ENCODE results near the gene LYVE1.

The LYVE1 gene

DNA sequence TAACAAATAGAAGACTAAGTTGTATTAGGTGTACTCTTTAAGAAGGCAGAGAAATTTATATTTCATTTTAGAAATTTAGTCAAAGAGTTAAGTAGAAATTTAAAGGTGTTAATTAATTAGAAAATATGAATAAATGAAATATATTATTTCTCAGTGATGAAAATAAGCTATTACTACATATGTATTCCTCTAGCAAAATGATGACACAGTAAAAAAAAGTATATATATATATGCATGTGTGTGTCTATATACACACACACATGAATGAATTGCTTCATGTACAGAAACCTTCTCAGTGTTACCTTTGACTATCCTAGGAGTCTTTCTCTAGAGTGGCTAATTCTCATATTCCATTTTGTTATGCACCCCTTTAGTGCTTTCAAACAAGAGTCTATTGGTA, 35.1 kb downstream of the LYVE1 start:
- Histone ChIP-seq H4K20me1 (ENCODE audit: insufficient read depth) (no peaks in the 10 kb centered on the region), H3K27me3 (ENCODE audit: insufficient read depth, low read depth) (no peaks in the 10 kb centered on the region), H3K79me2 (ENCODE audit: insufficient read depth, low read depth) (no peaks in the 10 kb centered on the region), H3K36me3 (ENCODE audit: insufficient read depth) (no peaks in the 10 kb centered on the region), H2AFZ (ENCODE audit: low read depth) (no peak overlapping the region), H3K9ac (no peak overlapping the region), H3K27ac (no peak overlapping the region), H3K4me3 (IDR thresholded peaks at IDR 0.05; ENCODE audit: insufficient read depth, low read depth, low read length) (no peak overlapping the region), H3K4me1 (ENCODE audit: low read depth, poor library complexity, severe bottlenecking) (no peaks in the 10 kb centered on the region), H3K4me2 (no peak overlapping the region)
- TF ChIP-seq, protein P1, sequence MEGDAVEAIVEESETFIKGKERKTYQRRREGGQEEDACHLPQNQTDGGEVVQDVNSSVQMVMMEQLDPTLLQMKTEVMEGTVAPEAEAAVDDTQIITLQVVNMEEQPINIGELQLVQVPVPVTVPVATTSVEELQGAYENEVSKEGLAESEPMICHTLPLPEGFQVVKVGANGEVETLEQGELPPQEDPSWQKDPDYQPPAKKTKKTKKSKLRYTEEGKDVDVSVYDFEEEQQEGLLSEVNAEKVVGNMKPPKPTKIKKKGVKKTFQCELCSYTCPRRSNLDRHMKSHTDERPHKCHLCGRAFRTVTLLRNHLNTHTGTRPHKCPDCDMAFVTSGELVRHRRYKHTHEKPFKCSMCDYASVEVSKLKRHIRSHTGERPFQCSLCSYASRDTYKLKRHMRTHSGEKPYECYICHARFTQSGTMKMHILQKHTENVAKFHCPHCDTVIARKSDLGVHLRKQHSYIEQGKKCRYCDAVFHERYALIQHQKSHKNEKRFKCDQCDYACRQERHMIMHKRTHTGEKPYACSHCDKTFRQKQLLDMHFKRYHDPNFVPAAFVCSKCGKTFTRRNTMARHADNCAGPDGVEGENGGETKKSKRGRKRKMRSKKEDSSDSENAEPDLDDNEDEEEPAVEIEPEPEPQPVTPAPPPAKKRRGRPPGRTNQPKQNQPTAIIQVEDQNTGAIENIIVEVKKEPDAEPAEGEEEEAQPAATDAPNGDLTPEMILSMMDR (conservative IDR thresholded peaks at IDR 0.05; ENCODE audit: low read depth, low read length) = no peak

DNA sequence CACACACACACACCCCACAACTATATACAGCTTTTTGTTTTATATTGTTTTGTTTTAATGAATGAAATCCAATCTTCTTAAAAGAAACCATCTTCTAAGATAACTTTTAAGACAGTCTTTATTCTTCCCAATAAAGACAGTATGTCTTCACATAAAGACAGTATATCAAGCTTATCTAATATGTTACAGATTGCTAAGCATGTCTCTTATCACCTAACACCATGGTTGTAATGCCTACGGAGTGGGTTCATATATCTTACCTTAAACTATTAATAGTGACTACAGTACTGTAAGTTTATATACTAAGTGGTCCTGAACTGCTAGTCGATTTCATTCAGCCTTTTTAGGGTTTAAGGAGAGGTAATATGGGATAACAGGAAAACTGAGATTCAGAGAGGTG, 35.9 kb downstream of the LYVE1 start:
- Histone ChIP-seq H3K4me1 (ENCODE audit: low read depth, poor library complexity, severe bottlenecking) (no peaks in the 10 kb centered on the region), H3K4me3 (IDR thresholded peaks at IDR 0.05; ENCODE audit: insufficient read depth, low read depth, low read length) (no peak overlapping the region), H4K20me1 (ENCODE audit: insufficient read depth) (no peaks in the 10 kb centered on the region), H3K79me2 (ENCODE audit: insufficient read depth, low read depth) (no peaks in the 10 kb centered on the region), H3K36me3 (ENCODE audit: insufficient read depth) (no peaks in the 10 kb centered on the region), H3K27ac (no peak overlapping the region), H3K27me3 (ENCODE audit: insufficient read depth, low read depth) (no peaks in the 10 kb centered on the region), H3K9ac (no peak overlapping the region), H2AFZ (ENCODE audit: low read depth) (no peak overlapping the region), H3K4me2 (no peak overlapping the region)
- TF ChIP-seq, protein P1 (conservative IDR thresholded peaks at IDR 0.05; ENCODE audit: low read depth, low read length) = no peak

DNA sequence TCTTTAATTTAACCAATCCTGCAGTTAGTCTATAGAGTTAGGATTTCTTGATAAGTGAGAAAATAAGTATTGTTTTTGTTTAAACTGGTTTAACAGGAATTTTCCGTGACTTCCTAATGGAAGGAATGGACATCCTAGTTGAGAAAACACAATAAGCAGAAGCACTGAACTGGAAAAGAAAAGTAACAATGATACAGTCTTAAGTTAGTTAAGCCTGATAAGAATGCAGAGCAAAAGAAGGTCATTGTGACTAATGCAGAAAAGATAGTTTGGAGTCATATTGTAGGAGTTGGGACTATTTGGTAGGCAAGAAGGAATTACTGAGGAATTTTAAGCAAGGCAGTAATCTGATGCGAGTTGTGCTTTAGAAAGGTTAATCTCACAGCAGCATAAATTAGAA, 39.2 kb downstream of the LYVE1 start:
- H3K27me3 ChIP-seq (ENCODE audit: insufficient read depth, low read depth) = no peaks in the 10 kb centered on the region
- H3K27ac ChIP-seq = no peak overlapping the region
- H4K20me1 ChIP-seq (ENCODE audit: insufficient read depth) = no peaks in the 10 kb centered on the region
- H3K4me1 ChIP-seq (ENCODE audit: low read depth, poor library complexity, severe bottlenecking) = no peaks in the 10 kb centered on the region
- H3K4me3 ChIP-seq (IDR thresholded peaks at IDR 0.05; ENCODE audit: insufficient read depth, low read depth, low read length) = no peak overlapping the region
- H3K9ac ChIP-seq = no peak overlapping the region
- H3K79me2 ChIP-seq (ENCODE audit: insufficient read depth, low read depth) = no peaks in the 10 kb centered on the region
- H2AFZ ChIP-seq (ENCODE audit: low read depth) = no peak overlapping the region
- TF ChIP-seq, protein P1 (conservative IDR thresholded peaks at IDR 0.05; ENCODE audit: low read depth, low read length) = no peak
- no peak overlapping the region for H3K4me2 ChIP-seq
- no peaks in the 10 kb centered on the region for H3K36me3 ChIP-seq (ENCODE audit: insufficient read depth)

DNA sequence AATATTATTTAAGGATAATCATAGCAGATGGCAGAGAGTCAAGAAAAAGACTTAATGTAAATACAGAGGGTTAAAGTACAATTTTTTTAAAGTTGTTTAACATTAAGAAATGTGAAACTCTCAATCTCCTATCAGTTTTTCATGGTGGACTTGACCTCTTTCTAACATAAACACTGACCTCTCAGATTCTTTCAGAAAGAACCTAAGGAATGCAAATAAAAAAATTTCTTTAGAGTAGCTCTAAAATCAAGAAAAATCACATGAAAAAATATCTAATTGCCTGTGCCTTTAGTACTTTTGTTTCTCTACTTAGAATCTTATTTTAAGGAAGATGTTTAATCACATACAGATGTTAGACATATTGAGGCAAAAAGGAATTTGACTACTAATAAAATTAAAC, 40.3 kb downstream of the LYVE1 start:
- no peaks in the 10 kb centered on the region for H4K20me1 ChIP-seq (ENCODE audit: insufficient read depth)
- no peaks in the 10 kb centered on the region for H3K27me3 ChIP-seq (ENCODE audit: insufficient read depth, low read depth)
- no peak overlapping the region for H3K4me3 ChIP-seq (IDR thresholded peaks at IDR 0.05; ENCODE audit: insufficient read depth, low read depth, low read length)
- no peak overlapping the region for H3K4me2 ChIP-seq
- H2AFZ ChIP-seq (ENCODE audit: low read depth) = no peak overlapping the region
- TF ChIP-seq, protein P1 (conservative IDR thresholded peaks at IDR 0.05; ENCODE audit: low read depth, low read length) = no peak
- no peaks in the 10 kb centered on the region for H3K36me3 ChIP-seq (ENCODE audit: insufficient read depth)
- H3K4me1 ChIP-seq (ENCODE audit: low read depth, poor library complexity, severe bottlenecking) = peaks cover 8% of the 10 kb centered on the region
- no peaks in the 10 kb centered on the region for H3K79me2 ChIP-seq (ENCODE audit: insufficient read depth, low read depth)
- H3K27ac ChIP-seq = no peak overlapping the region
- H3K9ac ChIP-seq = no peak overlapping the region

Data from KMS-11 (cell line).